Left lung (tissue), 10 donors: ENCODE results near the gene STAG3. TPM values are rescaled to one million over a fixed set of nuclear protein-coding genes. Genes with fewer than 3 reads are reported as not detected.

ENCODE experiments used
- ATAC-seq: fragments of 200-7000 bp; cut with Tn5 transposase; one replicate; pipeline ENCODE4 v1.9.1; 2020; ENCODE audit warnings: moderate library complexity
- DNase-seq, 4 donors: peaks; one replicate each; pipeline ENCODE4 v3.0.0-alpha.2; 2013 to 2020
- H3K27ac ChIP-seq, 2 donors: fragments of 200-600 bp; sonication (generic) in 1 of 2; one replicate each; pipeline versions ENCODE4 v1.5.0 to v1.8.0; 2020 to 2021
- H3K27me3 ChIP-seq, 2 donors: fragments of 200-600 bp; sonication (generic) in 1 of 2; one replicate each; pipeline versions ENCODE4 v1.5.0 to v1.8.0; 2020 to 2021
- H3K36me3 ChIP-seq, 2 donors: fragments of 200-600 bp; sonication (generic) in 1 of 2; one replicate each; pipeline versions ENCODE4 v1.5.0 to v1.8.0; 2020 to 2021
- H3K4me1 ChIP-seq, 2 donors: fragments of 200-600 bp; one replicate each; pipeline ENCODE4 v1.8.0; 2021
- H3K4me3 ChIP-seq, 2 donors: fragments of 200-600 bp; sonication (generic) in 1 of 2; one replicate each; pipeline versions ENCODE4 v1.5.0 to v1.8.0; 2020 to 2021; ENCODE audit warnings: mild to moderate bottlenecking in 1 of 2
- H3K9me3 ChIP-seq, 2 donors: fragments of 200-600 bp; sonication (generic) in 1 of 2; one replicate each; pipeline versions ENCODE4 v1.5.0 to v1.8.0; 2020 to 2021
- CTCF ChIP-seq, 2 donors: fragments of 200-600 bp; sonication (generic) in 1 of 2; IDR thresholded peaks; one replicate each; pipeline versions ENCODE4 v1.5.0 to v1.8.0; 2021; ENCODE audit warnings: antibody characterized with exemption in 2 of 2
- intact Hi-C, 2 donors: fragments of 100-400 bp; cut with DNase I; formaldehyde crosslinking; loops; one replicate each; pipeline versions ENCODE4 v1.11.2 to v1.14.2; 2022
- polyA plus RNA-seq, 6 donors: library from polyadenylated mRNA; unstranded; fragments of 120-200 nt; gene quantifications; one replicate each; pipeline ENCODE4 v1.2.1, GENCODE V29; 2013; ENCODE audit not compliant: insufficient read length in 6 of 6
- total RNA-seq, 2 donors: library from RNA; stranded (reverse); fragmentation: NEBNext Ultra II Directional; extraction: Animal tissue kit (Norgen Biotek cat#: 25700); gene quantifications; one replicate each; pipeline ENCODE4 v1.2.1, GENCODE V29; 2021
- donor health status: DM: no; HTN: yes; CAD: no.
- donor health status: DM: no; HTN: no; CAD: no.

The STAG3 gene
- total and polyA plus RNA-seq, 8 donors = 0.96 to 27.3 (median 22.4) TPM

- Histone ChIP-seq H3K4me3 (peak overlapping the region in 1 of 2 donors; percentile 48), H3K9me3 (no peaks in the 10 kb centered on the region), H3K27me3 (peaks cover 10 to 75% of the 10 kb centered on the region in 2 donors), H3K4me1 (peaks cover 0 to 43% of the 10 kb centered on the region in 2 donors), H3K36me3 (no peaks in the 10 kb centered on the region), H3K27ac (peak overlapping the region; percentile 38 to 66)
- no peak for TF ChIP-seq CTCF (IDR thresholded peaks at IDR 0.05)
- DNase-seq (no peak), ATAC-seq (no peak)
- intact Hi-C loops = no loop called here
Measured at GRCh38 chr7:100169147-100169850, 8.4 kb upstream of the STAG3 start.

- H3K27me3 ChIP-seq = peaks cover 10 to 75% of the 10 kb centered on the region in 2 donors
- H3K27ac ChIP-seq = no peak overlapping the region
- no peak overlapping the region for H3K4me3 ChIP-seq
- no peak for DNase-seq
- ATAC-seq = no peak
- no peaks in the 10 kb centered on the region for H3K36me3 ChIP-seq
- intact Hi-C loops = no loop called here
- TF ChIP-seq CTCF (IDR thresholded peaks at IDR 0.05) = no peak
- peaks cover 0 to 43% of the 10 kb centered on the region in 2 donors for H3K4me1 ChIP-seq
- no peaks in the 10 kb centered on the region for H3K9me3 ChIP-seq
Measured at GRCh38 chr7:100170101-100170897, 7.4 kb upstream of the STAG3 start.

GRCh38 chr7:100171087-100171681, 6.5 kb upstream of the STAG3 start:
- no peak for TF ChIP-seq CTCF (IDR thresholded peaks at IDR 0.05)
- Histone ChIP-seq H3K27me3 (peaks cover 10 to 71% of the 10 kb centered on the region in 2 donors), H3K36me3 (no peaks in the 10 kb centered on the region), H3K4me1 (peaks cover 0 to 43% of the 10 kb centered on the region in 2 donors), H3K9me3 (no peaks in the 10 kb centered on the region), H3K27ac (no peak overlapping the region), H3K4me3 (peak overlapping the region; percentile 9 to 30)
- intact Hi-C loops = no loop called here
- peak; percentile 13 for ATAC-seq
- DNase-seq = peak in 1 of 4 donors; percentile 81

- no peaks in the 10 kb centered on the region for H3K9me3 ChIP-seq
- H3K4me1 ChIP-seq = peaks cover 0 to 43% of the 10 kb centered on the region in 2 donors
- peak overlapping the region; percentile 9 to 30 for H3K4me3 ChIP-seq
- H3K27me3 ChIP-seq = peaks cover 10 to 64% of the 10 kb centered on the region in 2 donors
- ATAC-seq (no peak), DNase-seq (no peak)
- no peak for TF ChIP-seq CTCF (IDR thresholded peaks at IDR 0.05)
- H3K27ac ChIP-seq = no peak overlapping the region
- H3K36me3 ChIP-seq = no peaks in the 10 kb centered on the region
- intact Hi-C loops = no loop called here
Measured at GRCh38 chr7:100171840-100172239, 5.9 kb upstream of the STAG3 start.
